ENCODE results near the gene GNA15. TPM values are rescaled to one million over a fixed set of nuclear protein-coding genes. Genes with fewer than 3 reads are reported as not detected.

The GNA15 gene
- total RNA-seq, 1 experiment from 2014 or later: not detected

GRCh38 chr19:3178377-3178972 lies 42.6 kb downstream of the GNA15 start, which contains the start of gene S1PR4:
TSS of gene S1PR4 (plus strand) at chr19:3178769. CDS start at chr19:3178793, 24 bp downstream.
- Histone ChIP-seq H2AFZ (ENCODE audit: low read length) (no peak within 1 kb of the TSS), H3K79me2 (ENCODE audit: low read length) (no peaks in the 10 kb centered on the region), H4K20me1 (ENCODE audit: insufficient read depth, low read depth, low read length) (no peaks in the 10 kb centered on the region), H3K4me2 (ENCODE audit: low read depth, low read length, poor library complexity, severe bottlenecking) (no peak within 1 kb of the TSS), H3K27ac (ENCODE audit: low read length) (no peak within 1 kb of the TSS), H3K36me3 (ENCODE audit: insufficient read depth, low read length) (no peaks in the 10 kb centered on the region), H3K9ac (ENCODE audit: low read length) (no peak within 1 kb of the TSS), H3K4me3 (ENCODE audit: low read length) (no peak within 1 kb of the TSS), H3K9me2 (replicated peaks; ENCODE audit: insufficient read depth, low read length) (no peaks in the 10 kb centered on the region), H3K4me1 (ENCODE audit: low read length) (peaks cover 22% of the 10 kb centered on the region), H3K27me3 (ENCODE audit: low read length) (no peaks in the 10 kb centered on the region), H3K9me3 (ENCODE audit: low read length) (no peaks in the 10 kb centered on the region; the same call in 1 of the 2 replicates)
- DNase-seq: peak; percentile 55

GRCh38 chr19:3178973-3179738 lies 43.3 kb downstream of the GNA15 start:
- no peak overlapping the region for H3K27ac ChIP-seq (ENCODE audit: low read length)
- no peaks in the 10 kb centered on the region; the same call in 1 of the 2 replicates for H3K9me3 ChIP-seq (ENCODE audit: low read length)
- H2AFZ ChIP-seq (ENCODE audit: low read length): no peak overlapping the region
- H3K36me3 ChIP-seq (ENCODE audit: insufficient read depth, low read length): no peaks in the 10 kb centered on the region
- DNase-seq: no peak
- no peaks in the 10 kb centered on the region for H3K27me3 ChIP-seq (ENCODE audit: low read length)
- no peaks in the 10 kb centered on the region for H3K79me2 ChIP-seq (ENCODE audit: low read length)
- H3K4me2 ChIP-seq (ENCODE audit: low read depth, low read length, poor library complexity, severe bottlenecking): no peak overlapping the region
- H3K9ac ChIP-seq (ENCODE audit: low read length): no peak overlapping the region
- peaks cover 22% of the 10 kb centered on the region for H3K4me1 ChIP-seq (ENCODE audit: low read length)
- H4K20me1 ChIP-seq (ENCODE audit: insufficient read depth, low read depth, low read length): no peaks in the 10 kb centered on the region
- no peak overlapping the region for H3K4me3 ChIP-seq (ENCODE audit: low read length)
- H3K9me2 ChIP-seq (replicated peaks; ENCODE audit: insufficient read depth, low read length): no peaks in the 10 kb centered on the region

DNA sequence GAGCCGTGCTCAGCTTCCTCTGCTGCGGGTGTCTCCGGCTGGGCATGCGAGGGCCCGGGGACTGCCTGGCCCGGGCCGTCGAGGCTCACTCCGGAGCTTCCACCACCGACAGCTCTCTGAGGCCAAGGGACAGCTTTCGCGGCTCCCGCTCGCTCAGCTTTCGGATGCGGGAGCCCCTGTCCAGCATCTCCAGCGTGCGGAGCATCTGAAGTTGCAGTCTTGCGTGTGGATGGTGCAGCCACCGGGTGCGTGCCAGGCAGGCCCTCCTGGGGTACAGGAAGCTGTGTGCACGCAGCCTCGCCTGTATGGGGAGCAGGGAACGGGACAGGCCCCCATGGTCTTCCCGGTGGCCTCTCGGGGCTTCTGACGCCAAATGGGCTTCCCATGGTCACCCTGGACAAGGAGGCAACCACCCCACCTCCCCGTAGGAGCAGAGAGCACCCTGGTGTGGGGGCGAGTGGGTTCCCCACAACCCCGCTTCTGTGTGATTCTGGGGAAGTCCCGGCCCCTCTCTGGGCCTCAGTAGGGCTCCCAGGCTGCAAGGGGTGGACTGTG lies 44.0 kb downstream of the GNA15 start:
- H4K20me1 ChIP-seq (ENCODE audit: insufficient read depth, low read depth, low read length): no peaks in the 10 kb centered on the region
- peak overlapping the region; percentile 64; the same call in 1 of the 2 replicates for H3K4me3 ChIP-seq (ENCODE audit: low read length)
- no peak overlapping the region; the same call in 1 of the 2 replicates for H2AFZ ChIP-seq (ENCODE audit: low read length)
- H3K27ac ChIP-seq (ENCODE audit: low read length): no peak overlapping the region
- H3K9ac ChIP-seq (ENCODE audit: low read length): peak overlapping the region; percentile 66
- no peaks in the 10 kb centered on the region for H3K27me3 ChIP-seq (ENCODE audit: low read length)
- no peaks in the 10 kb centered on the region; the same call in 1 of the 2 replicates for H3K9me3 ChIP-seq (ENCODE audit: low read length)
- no peaks in the 10 kb centered on the region for H3K79me2 ChIP-seq (ENCODE audit: low read length)
- DNase-seq: no peak
- no peaks in the 10 kb centered on the region for H3K9me2 ChIP-seq (replicated peaks; ENCODE audit: insufficient read depth, low read length)
- peak overlapping the region; percentile 88 for H3K4me2 ChIP-seq (ENCODE audit: low read depth, low read length, poor library complexity, severe bottlenecking)
- H3K4me1 ChIP-seq (ENCODE audit: low read length): peaks cover 24% of the 10 kb centered on the region
- no peaks in the 10 kb centered on the region for H3K36me3 ChIP-seq (ENCODE audit: insufficient read depth, low read length)

- Histone ChIP-seq H3K9me2 (replicated peaks; ENCODE audit: insufficient read depth, low read length) (no peaks in the 10 kb centered on the region), H3K9me3 (ENCODE audit: low read length) (no peaks in the 10 kb centered on the region), H3K27ac (ENCODE audit: low read length) (no peak overlapping the region), H3K36me3 (ENCODE audit: insufficient read depth, low read length) (no peaks in the 10 kb centered on the region), H3K4me1 (ENCODE audit: low read length) (peaks cover 39% of the 10 kb centered on the region), H3K9ac (ENCODE audit: low read length) (no peak overlapping the region), H4K20me1 (ENCODE audit: insufficient read depth, low read depth, low read length) (peaks cover 30% of the 10 kb centered on the region; the same call in 1 of the 2 replicates), H2AFZ (ENCODE audit: low read length) (no peak overlapping the region), H3K4me3 (ENCODE audit: low read length) (no peak overlapping the region), H3K79me2 (ENCODE audit: low read length) (peaks cover 32% of the 10 kb centered on the region), H3K4me2 (ENCODE audit: low read depth, low read length, poor library complexity, severe bottlenecking) (no peak overlapping the region), H3K27me3 (ENCODE audit: low read length) (no peaks in the 10 kb centered on the region)
- no peak for DNase-seq
These were observed 48.1 kb downstream of the GNA15 start for GRCh38 chr19:3183721-3184641.

GRCh38 chr19:3184847-3185460 lies 49.1 kb downstream of the GNA15 start:
- H3K9me2 ChIP-seq (replicated peaks; ENCODE audit: insufficient read depth, low read length): no peaks in the 10 kb centered on the region
- H3K79me2 ChIP-seq (ENCODE audit: low read length): peaks cover 42% of the 10 kb centered on the region
- no peaks in the 10 kb centered on the region for H3K27me3 ChIP-seq (ENCODE audit: low read length)
- H3K4me3 ChIP-seq (ENCODE audit: low read length): peak overlapping the region; percentile 99
- H2AFZ ChIP-seq (ENCODE audit: low read length): peak overlapping the region; percentile 84
- peaks cover 33% of the 10 kb centered on the region for H3K4me1 ChIP-seq (ENCODE audit: low read length)
- DNase-seq: no peak
- no peaks in the 10 kb centered on the region for H3K9me3 ChIP-seq (ENCODE audit: low read length)
- H3K4me2 ChIP-seq (ENCODE audit: low read depth, low read length, poor library complexity, severe bottlenecking): peak overlapping the region; percentile 97
- H3K27ac ChIP-seq (ENCODE audit: low read length): no peak overlapping the region
- peak overlapping the region; percentile 98; the same call in 1 of the 2 replicates for H3K9ac ChIP-seq (ENCODE audit: low read length)
- no peaks in the 10 kb centered on the region for H3K36me3 ChIP-seq (ENCODE audit: insufficient read depth, low read length)
- H4K20me1 ChIP-seq (ENCODE audit: insufficient read depth, low read depth, low read length): peaks cover 39% of the 10 kb centered on the region

DNA sequence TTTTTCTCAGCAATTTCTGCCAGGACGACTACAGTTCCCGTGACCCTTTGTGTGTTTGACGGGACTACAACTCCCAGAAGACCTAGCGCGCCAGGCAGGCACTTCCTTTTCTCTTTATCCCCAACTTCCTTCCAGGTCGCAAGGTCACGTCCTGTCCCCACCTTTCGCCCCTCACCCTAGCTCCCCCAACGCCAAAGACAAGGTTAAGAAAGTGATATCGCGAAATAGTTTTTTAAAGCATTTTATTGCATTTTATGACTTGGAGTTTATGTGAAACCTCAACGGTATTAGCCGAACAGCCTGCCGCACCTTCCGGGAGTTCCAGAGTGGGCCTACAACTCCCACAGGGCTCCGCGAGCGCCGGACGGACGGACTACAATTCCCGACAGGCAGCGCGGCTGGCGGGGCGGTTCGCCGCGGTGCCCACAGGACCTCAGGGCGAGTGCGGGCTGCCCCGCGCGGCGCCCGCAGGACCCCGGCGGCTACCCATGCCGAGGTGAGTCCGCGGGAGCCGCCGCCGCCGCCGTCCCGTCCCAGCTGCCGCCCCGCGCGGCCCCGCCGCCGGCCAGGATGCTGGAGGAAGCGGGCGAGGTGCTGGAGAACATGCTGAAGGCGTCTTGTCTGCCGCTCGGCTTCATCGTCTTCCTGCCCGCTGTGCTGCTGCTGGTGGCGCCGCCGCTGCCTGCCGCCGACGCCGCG lies 49.8 kb downstream of the GNA15 start, which contains the start of gene NCLN:
NCLN (plus strand) TSS at position 470 of the 699 bp plus-strand sequence; CDS start at position 571, 101 bp downstream.
- peaks cover 48% of the 10 kb centered on the region for H3K79me2 ChIP-seq (ENCODE audit: low read length)
- no peaks in the 10 kb centered on the region for H3K27me3 ChIP-seq (ENCODE audit: low read length)
- peak within 1 kb of the TSS; percentile 98 for H3K9ac ChIP-seq (ENCODE audit: low read length)
- peak within 1 kb of the TSS; percentile 75 for H3K27ac ChIP-seq (ENCODE audit: low read length)
- peak; percentile 97 for DNase-seq
- H3K4me1 ChIP-seq (ENCODE audit: low read length): peaks cover 27% of the 10 kb centered on the region
- H3K4me2 ChIP-seq (ENCODE audit: low read depth, low read length, poor library complexity, severe bottlenecking): peak within 1 kb of the TSS; percentile 97
- peak within 1 kb of the TSS; percentile 99 for H3K4me3 ChIP-seq (ENCODE audit: low read length)
- H3K9me3 ChIP-seq (ENCODE audit: low read length): no peaks in the 10 kb centered on the region
- H3K9me2 ChIP-seq (replicated peaks; ENCODE audit: insufficient read depth, low read length): no peaks in the 10 kb centered on the region
- peak within 1 kb of the TSS; percentile 84 for H2AFZ ChIP-seq (ENCODE audit: low read length)
- peaks cover 43% of the 10 kb centered on the region for H4K20me1 ChIP-seq (ENCODE audit: insufficient read depth, low read depth, low read length)
- H3K36me3 ChIP-seq (ENCODE audit: insufficient read depth, low read length): no peaks in the 10 kb centered on the region

GRCh38 chr19:3186160-3186688 lies 50.4 kb downstream of the GNA15 start:
- peak overlapping the region; percentile 98 for H3K9ac ChIP-seq (ENCODE audit: low read length)
- no peaks in the 10 kb centered on the region for H3K9me2 ChIP-seq (replicated peaks; ENCODE audit: insufficient read depth, low read length)
- H2AFZ ChIP-seq (ENCODE audit: low read length): peak overlapping the region; percentile 56
- no peaks in the 10 kb centered on the region for H3K36me3 ChIP-seq (ENCODE audit: insufficient read depth, low read length)
- peaks cover 43% of the 10 kb centered on the region for H4K20me1 ChIP-seq (ENCODE audit: insufficient read depth, low read depth, low read length)
- H3K27me3 ChIP-seq (ENCODE audit: low read length): no peaks in the 10 kb centered on the region
- H3K9me3 ChIP-seq (ENCODE audit: low read length): no peaks in the 10 kb centered on the region
- DNase-seq: peak; percentile 61
- H3K4me3 ChIP-seq (ENCODE audit: low read length): peak overlapping the region; percentile 99
- no peak overlapping the region for H3K27ac ChIP-seq (ENCODE audit: low read length)
- peaks cover 20% of the 10 kb centered on the region for H3K4me1 ChIP-seq (ENCODE audit: low read length)
- H3K79me2 ChIP-seq (ENCODE audit: low read length): peaks cover 54% of the 10 kb centered on the region
- H3K4me2 ChIP-seq (ENCODE audit: low read depth, low read length, poor library complexity, severe bottlenecking): peak overlapping the region; percentile 97
